NOMO-1 treated with dmso at 0.1 percent for 144 hours (cell line): ENCODE data around the gene COL9A3.

ENCODE experiments used
- DNase-seq: peaks from one replicate; lab custom pipeline; 2025; ENCODE audit not compliant: unreplicated experiment; lab: John Stamatoyannopoulos, UW

The COL9A3 gene

GRCh38 chr20:62809530-62810428 is 7.1 kb upstream of the COL9A3 start:
- DNase-seq: no peak

- DNase-seq: no peak
Measured at GRCh38 chr20:62811320-62811719, 5.5 kb upstream of the COL9A3 start.

- no peak for DNase-seq
Measured at GRCh38 chr20:62811720-62812119, 5.1 kb upstream of the COL9A3 start.

DNA sequence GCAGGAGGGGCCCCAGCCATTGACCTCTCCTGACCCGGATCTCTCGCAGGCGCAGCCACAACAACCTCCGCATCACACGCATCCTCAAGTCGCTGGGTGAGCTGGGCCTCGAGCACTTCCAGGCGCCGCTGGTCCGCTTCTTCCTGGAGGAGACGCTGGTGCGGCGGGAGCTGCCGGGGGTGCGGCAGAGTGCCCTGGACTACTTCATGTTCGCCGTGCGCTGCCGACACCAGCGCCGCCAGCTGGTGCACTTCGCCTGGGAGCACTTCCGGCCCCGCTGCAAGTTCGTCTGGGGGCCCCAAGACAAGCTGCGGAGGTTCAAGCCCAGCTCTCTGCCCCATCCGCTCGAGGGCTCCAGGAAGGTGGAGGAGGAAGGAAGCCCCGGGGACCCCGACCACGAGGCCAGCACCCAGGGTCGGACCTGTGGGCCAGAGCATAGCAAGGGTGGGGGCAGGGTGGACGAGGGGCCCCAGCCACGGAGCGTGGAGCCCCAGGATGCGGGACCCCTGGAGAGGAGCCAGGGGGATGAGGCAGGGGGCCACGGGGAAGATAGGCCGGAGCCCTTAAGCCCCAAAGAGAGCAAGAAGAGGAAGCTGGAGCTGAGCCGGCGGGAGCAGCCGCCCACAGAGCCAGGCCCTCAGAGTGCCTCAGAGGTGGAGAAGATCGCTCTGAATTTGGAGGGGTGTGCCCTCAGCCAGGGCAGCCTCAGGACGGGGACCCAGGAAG is 4.5 kb upstream of the COL9A3 start:
- DNase-seq: no peak

DNA sequence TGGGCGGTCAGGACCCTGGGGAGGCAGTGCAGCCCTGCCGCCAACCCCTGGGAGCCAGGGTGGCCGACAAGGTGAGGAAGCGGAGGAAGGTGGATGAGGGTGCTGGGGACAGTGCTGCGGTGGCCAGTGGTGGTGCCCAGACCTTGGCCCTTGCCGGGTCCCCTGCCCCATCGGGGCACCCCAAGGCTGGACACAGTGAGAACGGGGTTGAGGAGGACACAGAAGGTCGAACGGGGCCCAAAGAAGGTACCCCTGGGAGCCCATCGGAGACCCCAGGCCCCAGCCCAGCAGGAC is 4.0 kb upstream of the COL9A3 start:
- no peak for DNase-seq

DNA sequence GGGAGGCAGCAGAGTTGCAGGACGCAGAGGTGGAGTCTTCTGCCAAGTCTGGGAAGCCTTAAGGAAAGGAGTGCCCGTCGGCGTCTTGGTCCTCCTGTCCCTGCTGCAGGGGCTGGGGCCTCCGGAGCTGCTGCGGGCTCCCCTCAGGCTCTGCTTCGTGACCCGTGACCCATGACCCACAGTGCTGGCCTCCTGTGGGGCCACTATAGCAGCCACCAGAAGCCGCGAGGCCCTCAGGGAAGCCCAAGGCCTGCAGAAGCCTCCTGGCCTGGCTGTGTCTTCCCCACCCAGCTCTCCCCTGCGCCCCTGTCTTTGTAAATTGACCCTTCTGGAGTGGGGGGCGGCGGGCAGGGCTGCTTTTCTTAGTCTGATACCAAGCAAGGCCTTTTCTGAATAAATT is 3.3 kb upstream of the COL9A3 start:
- DNase-seq: no peak

GRCh38 chr20:62814060-62814708 is 2.7 kb upstream of the COL9A3 start:
- no peak for DNase-seq

GRCh38 chr20:62814709-62815065 is 2.2 kb upstream of the COL9A3 start:
- DNase-seq: no peak

DNA sequence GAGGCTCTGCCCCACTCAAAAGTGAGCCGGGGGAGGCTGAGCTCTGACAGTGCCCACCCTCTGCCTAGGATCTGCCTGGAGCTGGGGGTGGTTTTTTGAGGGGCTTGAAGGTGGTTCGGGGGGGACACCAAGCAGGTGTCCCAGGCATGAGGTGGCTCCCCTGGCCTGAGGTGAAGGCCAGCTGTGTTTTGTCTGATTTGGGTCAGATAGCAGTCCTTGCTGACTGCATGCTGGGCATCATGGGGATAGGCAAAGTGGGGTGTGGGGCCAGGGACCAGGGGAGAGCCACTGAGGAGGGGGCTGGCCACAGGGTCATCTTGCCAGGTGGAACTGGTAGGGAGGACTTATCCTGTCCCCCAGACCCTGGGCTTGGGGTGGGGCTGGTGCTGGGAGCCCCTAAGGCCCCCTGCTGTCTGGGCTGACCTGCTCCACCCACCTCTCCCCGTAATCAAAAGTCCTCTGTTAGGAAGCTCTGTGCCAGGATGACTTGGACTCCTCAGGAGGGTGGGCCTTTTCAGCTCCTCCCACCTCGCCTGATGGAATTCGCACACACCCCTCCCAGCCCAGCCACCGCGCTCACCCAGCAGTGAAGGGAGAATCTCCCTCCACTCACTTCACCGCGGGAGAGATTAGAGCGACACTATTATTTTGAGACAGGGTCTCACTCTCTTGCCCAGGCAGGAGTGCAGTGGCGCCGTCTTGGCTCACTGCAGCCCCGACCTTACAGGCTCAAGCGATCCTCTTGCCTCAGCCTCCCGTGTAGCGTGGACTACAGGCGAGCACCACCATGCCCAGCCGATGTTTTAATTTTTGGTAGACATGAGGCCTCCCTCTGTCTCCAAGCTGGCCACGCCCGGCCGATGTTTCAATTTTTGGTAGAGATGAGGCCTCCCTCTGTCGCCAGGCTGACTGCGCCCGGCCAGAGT is 1.5 kb upstream of the COL9A3 start:
- no peak for DNase-seq

DNA sequence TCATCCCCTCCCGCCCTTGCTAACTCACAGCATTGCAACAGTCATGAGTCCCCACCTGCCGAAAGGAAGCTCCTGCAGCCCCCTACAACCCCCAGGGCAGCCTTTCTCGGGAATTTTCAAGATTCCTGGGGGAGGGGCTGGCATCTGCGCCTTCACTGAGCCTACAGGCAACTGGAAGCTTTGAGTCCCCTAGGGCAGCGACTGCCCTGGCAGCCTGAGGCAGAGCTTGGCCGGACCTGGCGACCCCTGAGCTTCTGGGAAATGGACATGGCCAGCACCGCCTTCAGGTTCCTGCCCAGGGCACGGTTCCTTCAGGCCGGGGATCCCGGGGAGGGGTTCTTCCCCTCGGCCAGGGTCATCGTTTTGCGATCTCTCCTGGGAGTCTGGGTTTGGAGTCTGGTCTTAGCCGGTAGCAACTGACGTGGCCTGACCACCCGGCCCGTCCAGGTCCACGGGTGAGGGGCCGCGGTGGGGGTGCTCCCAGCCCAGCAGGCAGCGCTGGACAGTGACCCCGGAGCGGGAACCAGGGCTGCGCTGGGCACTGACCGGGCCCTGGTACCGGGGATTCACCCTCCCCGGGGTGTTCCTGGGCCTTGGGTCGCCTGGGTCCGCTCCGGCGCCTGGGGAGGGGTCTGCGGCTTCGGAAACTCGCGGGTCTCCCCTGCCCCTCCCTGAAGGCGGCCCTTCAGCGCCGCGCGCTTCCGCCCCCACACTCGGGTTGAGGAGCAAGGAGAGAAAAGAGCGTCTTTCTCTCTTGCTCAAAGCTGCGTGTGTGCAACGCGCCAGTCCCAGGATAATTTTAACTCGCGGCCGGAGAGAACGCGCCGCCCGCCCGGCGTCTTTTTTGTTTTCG is 593 bp upstream of the COL9A3 start:
- DNase-seq: peak; percentile 8

- DNase-seq: no peak
Measured at GRCh38 chr20:62817975-62818591, 1.2 kb downstream of the COL9A3 start.

DNA sequence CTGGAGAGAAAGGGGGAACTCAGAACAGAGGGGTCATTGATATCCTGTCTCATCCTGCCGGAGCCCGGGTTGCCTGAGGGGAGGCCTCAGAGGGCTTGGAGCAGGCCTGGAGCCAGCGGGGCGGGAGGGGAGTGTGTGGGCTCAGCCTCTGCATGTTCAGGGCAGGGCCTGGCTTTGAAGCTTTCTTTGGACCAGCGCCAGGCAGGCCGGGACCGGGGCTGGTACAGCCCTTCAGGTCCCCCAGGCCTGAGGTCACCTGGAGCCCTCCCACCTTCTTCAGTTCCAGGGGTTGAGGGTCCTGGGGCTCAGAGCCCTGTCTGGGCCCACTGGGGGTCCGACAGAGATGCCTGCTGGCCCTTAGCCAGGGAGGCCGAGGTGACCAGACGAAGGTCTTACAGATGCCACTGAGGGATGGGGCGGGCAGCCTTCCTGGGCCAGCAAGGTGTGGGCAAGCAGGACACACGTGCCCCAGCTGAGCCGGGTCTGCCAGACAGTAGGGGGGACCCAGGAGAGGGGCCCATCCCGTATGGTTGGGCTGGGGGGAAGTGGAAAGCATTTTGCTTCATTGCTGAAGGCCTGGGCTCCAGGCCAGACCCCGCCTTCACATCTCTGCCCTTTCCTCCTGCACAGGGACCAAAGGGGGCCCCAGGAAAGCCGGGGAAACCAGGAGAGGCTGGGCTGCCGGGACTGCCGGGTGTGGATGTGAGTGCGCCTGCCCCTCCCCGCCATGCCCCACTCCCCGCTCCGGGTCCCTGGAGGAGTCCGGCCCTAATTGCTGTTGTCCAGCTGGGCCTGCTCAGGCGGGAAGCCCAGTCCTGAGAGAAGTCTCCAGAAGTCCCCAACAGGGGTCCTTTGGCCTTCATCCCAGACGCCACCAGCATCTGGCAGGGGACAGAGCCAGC is 2.0 kb downstream of the COL9A3 start:
- DNase-seq: no peak

DNA sequence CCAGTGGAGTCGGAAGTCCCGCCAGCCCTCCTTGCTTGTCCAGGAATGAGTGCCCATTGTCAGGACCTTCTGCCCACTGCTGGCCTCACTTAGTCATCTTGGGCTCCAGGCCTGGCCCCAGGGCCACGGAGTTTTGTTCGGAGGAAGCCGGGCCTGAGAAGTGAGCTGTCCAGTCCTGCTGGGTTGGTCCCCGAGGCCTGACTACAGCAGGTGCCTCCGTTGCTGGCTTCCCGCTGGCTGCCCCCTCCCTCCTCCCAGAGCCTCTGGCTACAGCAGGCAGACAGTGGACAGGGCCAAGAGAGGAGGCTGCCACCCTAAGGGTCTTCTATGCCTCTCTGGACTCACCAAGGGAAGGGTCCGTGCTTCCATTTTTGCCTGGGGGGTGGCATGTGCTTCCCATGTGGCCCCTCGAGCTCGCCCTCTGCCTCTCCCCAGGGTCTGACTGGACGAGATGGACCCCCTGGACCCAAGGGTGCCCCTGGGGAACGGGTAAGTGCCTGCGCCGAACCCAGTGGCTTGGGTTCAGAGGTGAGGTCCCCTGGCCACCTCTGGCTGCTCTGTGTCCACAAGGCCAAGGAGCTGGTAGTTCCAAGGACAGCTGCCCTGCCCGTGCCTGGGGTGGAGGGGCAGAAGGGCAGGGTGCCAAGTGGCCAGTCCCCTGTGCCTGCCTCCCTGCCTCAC is 2.8 kb downstream of the COL9A3 start:
- no peak for DNase-seq

DNA sequence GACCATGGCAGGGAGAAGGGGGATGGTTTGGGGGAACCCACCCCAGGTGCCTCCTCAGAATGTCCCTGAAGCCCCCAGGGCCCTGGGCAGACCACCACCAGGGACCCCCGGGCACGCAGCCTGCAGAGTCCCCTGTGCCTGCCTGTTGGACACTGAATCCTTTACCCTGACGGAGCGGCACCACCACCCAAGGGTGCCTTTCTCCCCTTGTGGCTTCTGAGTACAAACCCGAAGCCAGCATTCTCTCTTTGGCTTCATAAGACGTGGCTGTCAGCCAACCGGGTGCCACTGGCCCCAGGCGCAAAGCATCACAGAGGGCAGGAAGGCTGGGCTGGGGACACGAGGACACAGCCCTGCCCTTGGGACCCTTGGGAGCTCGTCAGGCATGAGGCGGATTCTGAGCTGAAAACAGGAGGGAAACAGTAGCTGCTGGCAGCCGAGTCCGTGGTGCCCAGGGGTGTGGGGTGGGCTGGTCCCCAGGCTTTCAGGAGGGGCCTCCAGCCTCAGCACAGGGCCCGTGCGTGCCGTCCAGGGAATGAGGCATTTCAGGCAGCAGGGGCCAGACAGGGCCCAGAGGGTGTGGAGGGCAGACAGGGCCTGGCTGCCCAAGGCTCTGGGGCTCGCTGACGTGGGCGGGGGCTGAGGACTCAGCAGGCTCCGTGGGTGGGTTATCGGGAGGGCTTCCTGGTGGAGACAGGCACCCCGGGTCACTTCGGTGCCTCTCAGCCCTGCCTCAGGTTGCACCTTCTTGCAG is 3.5 kb downstream of the COL9A3 start:
- DNase-seq: no peak

DNA sequence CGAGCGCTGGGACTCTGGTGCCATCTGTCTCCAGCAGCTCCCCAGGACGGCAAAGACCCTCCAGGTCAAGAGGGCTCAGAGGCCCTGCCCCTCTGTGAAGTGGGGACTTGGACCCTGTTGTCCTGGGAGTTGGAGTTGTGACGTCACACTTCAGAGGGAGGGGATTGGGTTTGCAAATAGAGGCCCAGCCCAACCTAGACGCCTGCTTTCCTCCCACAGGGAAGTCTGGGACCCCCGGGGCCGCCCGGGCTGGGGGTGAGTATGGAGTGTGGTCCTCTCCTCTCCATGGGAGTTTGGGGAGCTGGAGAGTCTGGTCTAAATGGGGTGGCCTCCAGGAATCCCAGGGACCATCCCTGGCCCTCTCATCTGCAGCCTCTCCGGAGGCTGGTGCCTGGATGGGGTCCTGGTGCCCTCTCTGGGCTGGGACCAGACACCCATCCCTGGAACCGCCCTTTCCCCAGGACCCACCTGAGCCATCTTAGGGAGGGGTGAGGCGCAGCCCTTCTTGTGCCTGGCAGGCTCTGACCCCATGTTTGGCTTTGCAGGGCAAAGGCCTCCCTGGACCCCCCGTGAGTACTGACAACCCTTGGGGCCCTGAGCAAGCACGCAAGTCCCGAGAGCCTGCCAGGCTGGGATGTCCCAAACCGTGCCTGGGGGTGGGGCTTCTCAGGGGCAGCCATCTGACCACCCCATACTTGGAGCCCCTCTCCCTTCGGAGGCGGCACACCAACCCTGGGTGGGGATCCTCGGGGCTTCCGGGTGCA is 4.3 kb downstream of the COL9A3 start:
- no peak for DNase-seq

- DNase-seq: no peak
Measured at GRCh38 chr20:62821726-62822210, 4.9 kb downstream of the COL9A3 start.
